DND-41 (cell line): Measurements from ENCODE around the gene AKAP6.

ENCODE experiments used
- ATAC-seq: fragments of 200-7000 bp; cut with Tn5 transposase; 3 replicates; pipeline ENCODE4 v1.9.1; 2021; ENCODE audit warnings: low read depth; ENCODE audit not compliant: insufficient read depth
- DNase-seq: peaks from one replicate; pipeline ENCODE4 v3.0.0-alpha.2; 2020
- H2AFZ ChIP-seq: 2 replicates; pipeline ENCODE4 v1.6.0; 2012; ENCODE audit warnings: low read depth, low read length
- H3K27ac ChIP-seq: 2 replicates; pipeline ENCODE4 v1.5.1; 2012; ENCODE audit warnings: low read length, inconsistent platforms
- H3K27me3 ChIP-seq: fragments of 200-600 bp; sonication (generic); 2 replicates; pipeline ENCODE4 v1.6.0; 2012; ENCODE audit warnings: low read length, mild to moderate bottlenecking, inconsistent platforms; ENCODE audit not compliant: insufficient read depth, poor library complexity
- H3K36me3 ChIP-seq: 2 replicates; pipeline ENCODE4 v1.5.1; 2012; ENCODE audit warnings: low read length, inconsistent platforms; ENCODE audit not compliant: insufficient read depth
- H3K4me1 ChIP-seq: 2 replicates; pipeline ENCODE4 v1.5.1; 2012; ENCODE audit warnings: mild to moderate bottlenecking, low read length; ENCODE audit not compliant: insufficient read depth
- H3K4me2 ChIP-seq: 2 replicates; pipeline ENCODE4 v1.6.0; 2012; ENCODE audit warnings: mild to moderate bottlenecking, moderate library complexity, low read length, inconsistent platforms; ENCODE audit not compliant: insufficient read depth
- H3K4me3 ChIP-seq, 2 experiments: fragments of 200-600 bp in 1 of 2; shearing (Covaris generic) in 1 of 2; 2 replicates each; pipeline ENCODE4 v1.5.1; 2012 to 2016; ENCODE audit warnings: inconsistent platforms in 2 of 2, low read length in 2 of 2, mild to moderate bottlenecking in 2 of 2, low read depth in 1 of 2, moderate library complexity in 1 of 2
- H3K79me2 ChIP-seq: 2 replicates; pipeline ENCODE4 v1.6.0; 2012; ENCODE audit warnings: low read length, inconsistent platforms; ENCODE audit not compliant: insufficient read depth
- H3K9ac ChIP-seq: 2 replicates; pipeline ENCODE4 v1.6.0; 2012; ENCODE audit warnings: low read depth, mild to moderate bottlenecking, inconsistent platforms, low read length, moderate library complexity
- H3K9me3 ChIP-seq: 2 replicates; pipeline ENCODE4 v1.5.1; 2012; ENCODE audit warnings: low read length, moderate library complexity, mild to moderate bottlenecking, inconsistent platforms; ENCODE audit not compliant: insufficient read depth, severe bottlenecking
- H4K20me1 ChIP-seq: 2 replicates; pipeline ENCODE4 v1.6.0; 2012; ENCODE audit warnings: low read length; ENCODE audit not compliant: insufficient read depth
- EZH2 ChIP-seq: IDR thresholded peaks from 3 replicates; pipeline ENCODE4 v1.6.1; 2012; ENCODE audit warnings: borderline replicate concordance, low read depth, mild to moderate bottlenecking, moderate library complexity, low read length, inconsistent platforms; ENCODE audit not compliant: severe bottlenecking
- TF ChIP-seq, protein P1 (sequence below): IDR thresholded peaks from 2 replicates; pipeline ENCODE4 v1.5.1; 2012; ENCODE audit warnings: borderline replicate concordance, low read length, moderate library complexity, mild to moderate bottlenecking; ENCODE audit not compliant: poor library complexity, severe bottlenecking; ENCODE audit errors: extremely low read depth

The AKAP6 gene

GRCh38 chr14:32319368-32320049, 9.6 kb upstream of the AKAP6 start:
- ATAC-seq = no peak
- Histone ChIP-seq H3K4me3 (no peak overlapping the region), H3K9me3 (no peaks in the 10 kb centered on the region), H3K36me3 (no peaks in the 10 kb centered on the region), H2AFZ (no peak overlapping the region), H3K79me2 (no peaks in the 10 kb centered on the region), H3K9ac (no peak overlapping the region), H3K27ac (no peak overlapping the region), H3K4me2 (no peak overlapping the region), H3K27me3 (no peaks in the 10 kb centered on the region), H4K20me1 (no peaks in the 10 kb centered on the region), H3K4me1 (no peaks in the 10 kb centered on the region)
- DNase-seq = no peak
- no peak for TF ChIP-seq EZH2
- TF ChIP-seq, protein P1, sequence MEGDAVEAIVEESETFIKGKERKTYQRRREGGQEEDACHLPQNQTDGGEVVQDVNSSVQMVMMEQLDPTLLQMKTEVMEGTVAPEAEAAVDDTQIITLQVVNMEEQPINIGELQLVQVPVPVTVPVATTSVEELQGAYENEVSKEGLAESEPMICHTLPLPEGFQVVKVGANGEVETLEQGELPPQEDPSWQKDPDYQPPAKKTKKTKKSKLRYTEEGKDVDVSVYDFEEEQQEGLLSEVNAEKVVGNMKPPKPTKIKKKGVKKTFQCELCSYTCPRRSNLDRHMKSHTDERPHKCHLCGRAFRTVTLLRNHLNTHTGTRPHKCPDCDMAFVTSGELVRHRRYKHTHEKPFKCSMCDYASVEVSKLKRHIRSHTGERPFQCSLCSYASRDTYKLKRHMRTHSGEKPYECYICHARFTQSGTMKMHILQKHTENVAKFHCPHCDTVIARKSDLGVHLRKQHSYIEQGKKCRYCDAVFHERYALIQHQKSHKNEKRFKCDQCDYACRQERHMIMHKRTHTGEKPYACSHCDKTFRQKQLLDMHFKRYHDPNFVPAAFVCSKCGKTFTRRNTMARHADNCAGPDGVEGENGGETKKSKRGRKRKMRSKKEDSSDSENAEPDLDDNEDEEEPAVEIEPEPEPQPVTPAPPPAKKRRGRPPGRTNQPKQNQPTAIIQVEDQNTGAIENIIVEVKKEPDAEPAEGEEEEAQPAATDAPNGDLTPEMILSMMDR = no peak

DNA sequence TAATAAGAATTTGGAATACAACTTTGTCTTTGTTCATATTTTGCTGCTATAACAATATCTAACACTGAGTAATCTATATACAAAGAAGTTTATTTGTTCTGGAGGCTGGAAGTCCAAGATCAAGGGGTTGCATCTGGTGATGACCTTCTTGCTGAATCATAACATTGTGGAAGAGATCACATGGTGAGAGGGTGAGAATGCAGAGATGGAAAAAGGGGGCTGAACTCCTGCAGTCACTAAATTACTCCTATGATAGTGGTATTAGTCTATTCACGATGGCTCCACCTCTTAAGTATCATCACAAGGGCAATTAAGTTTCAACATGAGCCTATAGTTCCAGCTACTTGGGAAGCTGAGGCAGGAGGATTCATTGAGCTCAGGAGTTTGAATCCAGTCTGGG, 4.5 kb upstream of the AKAP6 start:
- Histone ChIP-seq H4K20me1 (no peaks in the 10 kb centered on the region), H3K4me2 (no peak overlapping the region), H2AFZ (no peak overlapping the region), H3K4me1 (no peaks in the 10 kb centered on the region), H3K36me3 (no peaks in the 10 kb centered on the region), H3K27ac (no peak overlapping the region), H3K27me3 (no peaks in the 10 kb centered on the region), H3K9me3 (no peaks in the 10 kb centered on the region), H3K4me3 (no peak overlapping the region), H3K9ac (no peak overlapping the region), H3K79me2 (no peaks in the 10 kb centered on the region)
- TF ChIP-seq, protein P1 = no peak
- TF ChIP-seq EZH2 = no peak
- ATAC-seq (no peak), DNase-seq (no peak)

DNA sequence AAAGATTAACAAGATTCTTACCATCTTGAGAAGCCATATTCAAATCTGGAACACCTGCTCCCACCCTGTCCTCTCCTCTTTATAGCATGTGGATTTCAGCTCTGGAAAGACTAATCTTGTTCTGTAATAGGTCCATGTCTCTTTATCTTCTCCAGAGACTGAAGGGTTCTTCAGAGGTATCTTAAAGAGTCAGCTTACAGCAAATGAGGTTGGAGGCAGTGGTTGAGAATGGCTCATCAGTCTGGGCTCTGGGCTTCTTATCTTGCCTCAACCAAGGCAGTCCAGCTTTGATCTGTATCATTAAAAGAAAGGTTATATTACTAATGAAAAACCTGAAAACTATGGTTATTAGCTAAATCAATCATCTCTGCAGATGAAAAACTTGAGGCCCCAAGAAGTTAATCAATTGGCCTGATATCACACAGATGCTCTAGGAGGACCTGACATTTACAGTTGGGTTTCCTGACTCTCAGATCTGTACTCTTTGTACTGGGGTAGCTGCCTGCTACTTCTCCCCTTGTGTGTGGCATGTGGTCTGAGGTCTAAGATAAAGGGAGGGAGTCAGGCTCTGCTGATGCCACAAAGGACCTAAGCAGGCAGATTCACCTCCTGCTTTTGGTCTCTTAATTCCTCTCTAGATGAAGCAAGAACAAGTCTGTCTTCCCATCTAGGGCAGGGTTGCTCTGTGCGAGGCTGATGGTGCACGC, 1.7 kb upstream of the AKAP6 start:
- no peak overlapping the region for H3K9ac ChIP-seq
- no peaks in the 10 kb centered on the region for H3K79me2 ChIP-seq
- H3K4me3 ChIP-seq = no peak overlapping the region
- ATAC-seq (peak; percentile 96), DNase-seq (peak; percentile 39)
- no peaks in the 10 kb centered on the region for H3K9me3 ChIP-seq
- TF ChIP-seq EZH2 = no peak
- TF ChIP-seq, protein P1 = no peak
- no peak overlapping the region for H2AFZ ChIP-seq
- no peak overlapping the region for H3K4me2 ChIP-seq
- no peaks in the 10 kb centered on the region for H3K4me1 ChIP-seq
- no peaks in the 10 kb centered on the region for H3K36me3 ChIP-seq
- H4K20me1 ChIP-seq = no peaks in the 10 kb centered on the region
- H3K27ac ChIP-seq = no peak overlapping the region
- no peaks in the 10 kb centered on the region for H3K27me3 ChIP-seq
